Colon (tissue), 2 donors: ENCODE measurements around the gene SLC4A1AP.
"Not testable (repeated sequence)": the region's sequence is repeated elsewhere in the genome, so short reads cannot be mapped to it uniquely, and the experiment has no call there.

Experiments
- FAIRE-seq: peaks from 2 replicates; lab custom pipeline; 2012; peaks lifted over from hg19 to GRCh38; lab: Jason Lieb, UNC
- donor health status: control.
- donor health status: control.

Gene SLC4A1AP, protein sequence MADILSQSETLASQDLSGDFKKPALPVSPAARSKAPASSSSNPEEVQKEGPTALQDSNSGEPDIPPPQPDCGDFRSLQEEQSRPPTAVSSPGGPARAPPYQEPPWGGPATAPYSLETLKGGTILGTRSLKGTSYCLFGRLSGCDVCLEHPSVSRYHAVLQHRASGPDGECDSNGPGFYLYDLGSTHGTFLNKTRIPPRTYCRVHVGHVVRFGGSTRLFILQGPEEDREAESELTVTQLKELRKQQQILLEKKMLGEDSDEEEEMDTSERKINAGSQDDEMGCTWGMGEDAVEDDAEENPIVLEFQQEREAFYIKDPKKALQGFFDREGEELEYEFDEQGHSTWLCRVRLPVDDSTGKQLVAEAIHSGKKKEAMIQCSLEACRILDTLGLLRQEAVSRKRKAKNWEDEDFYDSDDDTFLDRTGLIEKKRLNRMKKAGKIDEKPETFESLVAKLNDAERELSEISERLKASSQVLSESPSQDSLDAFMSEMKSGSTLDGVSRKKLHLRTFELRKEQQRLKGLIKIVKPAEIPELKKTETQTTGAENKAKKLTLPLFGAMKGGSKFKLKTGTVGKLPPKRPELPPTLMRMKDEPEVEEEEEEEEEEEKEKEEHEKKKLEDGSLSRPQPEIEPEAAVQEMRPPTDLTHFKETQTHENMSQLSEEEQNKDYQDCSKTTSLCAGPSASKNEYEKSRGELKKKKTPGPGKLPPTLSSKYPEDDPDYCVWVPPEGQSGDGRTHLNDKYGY

GRCh38 chr2:27663285-27664153, at the start of gene SLC4A1AP, which contains the start of gene SUPT7L:
SLC4A1AP (plus strand) TSS chr2:27663889; CDS start chr2:27663915, 26 bp downstream.
SUPT7L (minus strand) TSS chr2:27663614; CDS start chr2:27662192, 1,422 bp downstream.
- no peak for FAIRE-seq

DNA sequence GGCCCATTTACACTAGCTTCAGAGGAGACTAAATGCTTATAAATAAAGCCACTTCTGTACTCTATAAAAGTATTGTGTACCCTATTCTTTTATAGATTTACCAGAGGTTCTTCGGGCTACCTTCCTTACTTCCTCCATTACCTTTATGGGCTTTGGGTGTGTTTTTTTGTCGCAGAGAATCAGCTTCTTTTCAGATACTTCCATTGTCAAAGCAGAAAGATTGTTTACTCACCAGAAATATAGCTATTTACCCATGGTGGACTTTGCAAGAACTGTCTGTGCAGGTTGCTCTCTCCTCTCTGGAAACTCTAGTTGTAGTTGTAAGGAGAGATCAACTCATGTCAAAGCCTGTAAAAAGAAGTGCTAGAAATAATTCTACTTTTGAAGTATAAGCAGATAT, 49.7 kb upstream of the SLC4A1AP start:
- no peak for FAIRE-seq

- FAIRE-seq = no peak
These were observed 48.4 kb upstream of the SLC4A1AP start for GRCh38 chr2:27615316-27615715.

DNA sequence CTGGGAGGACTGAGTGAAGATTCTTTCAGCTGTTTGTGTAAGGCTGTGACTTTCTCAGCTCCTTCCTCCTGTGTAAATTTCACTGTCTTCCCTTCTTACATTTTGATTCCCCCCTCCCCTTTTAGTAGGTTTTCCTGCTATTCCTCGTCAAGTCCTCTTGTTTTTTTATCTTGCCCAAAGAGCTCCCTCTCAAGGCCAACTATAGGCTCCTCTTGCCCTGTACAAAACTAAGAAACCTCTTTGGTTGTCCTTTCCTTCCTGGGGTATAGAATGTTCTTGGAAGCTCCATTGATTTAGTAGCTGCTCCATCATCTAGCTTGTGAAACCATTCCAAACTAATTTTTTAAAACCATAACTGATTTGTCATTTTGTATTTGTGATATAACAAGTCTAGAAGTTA, 42.2 kb upstream of the SLC4A1AP start:
- no peak for FAIRE-seq

DNA sequence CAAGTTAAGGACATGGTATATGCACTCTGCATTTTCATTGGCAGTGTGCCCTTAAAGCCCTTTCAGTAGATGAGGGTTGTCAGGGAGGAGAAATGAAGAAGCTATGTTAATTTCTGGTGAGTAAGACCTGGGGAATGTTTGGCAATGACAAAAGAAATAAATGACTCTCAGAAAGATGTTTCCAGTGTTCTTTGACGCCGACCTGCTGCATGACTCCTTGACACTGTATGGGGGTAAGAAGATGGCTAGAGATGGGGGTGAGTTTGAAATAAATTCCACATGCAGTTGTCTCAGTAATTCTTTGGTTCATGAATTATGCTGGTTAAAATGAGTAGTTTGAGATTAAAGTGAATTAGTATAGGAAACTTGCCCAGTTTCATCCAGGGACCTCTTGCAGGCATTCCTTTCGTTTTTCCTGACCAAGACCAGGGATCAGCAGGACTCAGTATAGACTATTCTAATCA, 40.7 kb upstream of the SLC4A1AP start:
- FAIRE-seq = no peak

- FAIRE-seq = no peak
These were observed 38.7 kb upstream of the SLC4A1AP start for GRCh38 chr2:27624943-27625342.

DNA sequence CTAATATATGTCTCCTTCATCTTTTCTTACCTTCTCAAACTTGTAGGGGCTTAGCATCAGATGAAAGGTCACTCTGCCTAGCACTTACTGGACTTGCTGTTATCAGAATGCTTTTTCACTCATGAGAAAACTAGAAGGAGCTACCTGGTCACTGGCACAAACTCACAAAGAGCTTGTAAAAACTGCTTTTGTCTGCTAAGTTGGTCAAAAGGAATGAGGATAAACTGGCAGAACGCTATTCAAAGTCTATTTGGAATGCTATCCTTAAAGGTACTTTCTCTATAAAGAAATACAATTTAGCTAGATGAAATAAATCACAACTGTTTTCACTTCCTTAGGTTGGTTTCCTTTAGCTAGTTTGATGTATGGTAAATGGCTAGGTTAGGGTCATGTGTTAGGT, 37.4 kb upstream of the SLC4A1AP start:
- FAIRE-seq = not testable (repeated sequence)

DNA sequence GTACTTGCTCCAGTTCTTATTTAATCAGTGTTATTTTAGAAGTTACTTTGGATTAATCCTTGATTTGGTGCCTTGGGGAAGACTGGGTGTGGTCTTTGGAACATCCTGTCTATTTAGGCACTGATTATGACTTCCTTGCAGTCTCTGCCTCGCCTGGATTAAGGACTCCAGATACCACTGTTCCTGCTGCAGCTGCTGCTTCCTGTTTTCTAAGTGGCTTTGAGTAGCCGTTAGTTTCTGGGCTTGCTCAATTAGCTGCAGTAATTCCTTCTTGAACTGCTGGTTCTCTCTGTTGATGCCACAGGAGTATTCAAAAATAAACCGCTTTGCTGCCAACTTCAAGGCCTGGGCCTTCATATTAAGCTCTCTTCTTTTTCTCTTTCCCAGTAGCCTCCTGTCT, 36.8 kb upstream of the SLC4A1AP start:
- not testable (repeated sequence) for FAIRE-seq

- no peak for FAIRE-seq
These were observed 35.5 kb upstream of the SLC4A1AP start for GRCh38 chr2:27627963-27628766.

- no peak for FAIRE-seq
These were observed 34.7 kb upstream of the SLC4A1AP start, which contains the start of the genes CCDC121 and GPN1 for GRCh38 chr2:27628767-27629709. CCDC121 (minus strand) TSS chr2:27629012; CDS start chr2:27627799, 1,213 bp downstream. GPN1 (plus strand) TSS chr2:27629050; CDS start chr2:27629059, 9 bp downstream.

DNA sequence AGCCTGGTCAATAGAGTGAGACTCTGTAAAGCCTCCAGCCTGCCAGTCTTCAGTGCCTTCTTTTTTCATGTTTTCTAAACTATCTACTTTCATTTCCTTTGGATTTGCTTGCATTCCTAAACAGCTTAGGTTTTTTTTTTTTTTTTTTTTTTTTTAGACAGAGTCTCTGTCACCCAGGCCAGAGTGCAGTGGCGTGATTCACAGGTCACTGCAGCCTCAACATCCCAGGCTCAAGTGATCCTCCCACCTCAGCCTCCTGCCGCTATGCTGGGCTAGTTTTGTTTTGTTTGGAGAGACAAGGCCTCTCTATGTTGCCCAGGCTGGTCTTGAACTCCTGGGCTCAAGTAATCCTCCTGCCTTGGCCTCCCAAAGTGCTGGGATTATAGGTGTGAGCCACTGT, 33.4 kb upstream of the SLC4A1AP start:
- FAIRE-seq = not testable (repeated sequence)

DNA sequence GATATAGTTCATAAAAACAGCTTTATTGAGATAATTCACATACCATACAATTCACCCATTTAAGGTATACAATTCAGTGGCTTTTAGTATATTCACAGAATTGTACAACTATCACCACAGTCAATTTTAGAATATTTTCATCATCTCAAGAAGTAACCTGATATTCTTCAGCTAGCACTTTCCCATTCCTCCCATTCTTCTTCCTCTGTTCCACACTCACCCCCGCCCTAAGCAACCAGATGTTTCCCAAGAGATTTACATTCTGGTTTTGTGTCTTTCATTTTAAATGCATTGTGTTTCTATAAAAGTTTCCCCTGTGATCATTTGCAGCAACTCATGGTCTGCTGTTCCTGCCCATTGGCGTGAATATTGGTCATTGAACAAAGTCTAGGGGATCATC, 29.4 kb upstream of the SLC4A1AP start:
- FAIRE-seq = no peak

GRCh38 chr2:27636766-27637165, 26.9 kb upstream of the SLC4A1AP start:
- FAIRE-seq = no peak

DNA sequence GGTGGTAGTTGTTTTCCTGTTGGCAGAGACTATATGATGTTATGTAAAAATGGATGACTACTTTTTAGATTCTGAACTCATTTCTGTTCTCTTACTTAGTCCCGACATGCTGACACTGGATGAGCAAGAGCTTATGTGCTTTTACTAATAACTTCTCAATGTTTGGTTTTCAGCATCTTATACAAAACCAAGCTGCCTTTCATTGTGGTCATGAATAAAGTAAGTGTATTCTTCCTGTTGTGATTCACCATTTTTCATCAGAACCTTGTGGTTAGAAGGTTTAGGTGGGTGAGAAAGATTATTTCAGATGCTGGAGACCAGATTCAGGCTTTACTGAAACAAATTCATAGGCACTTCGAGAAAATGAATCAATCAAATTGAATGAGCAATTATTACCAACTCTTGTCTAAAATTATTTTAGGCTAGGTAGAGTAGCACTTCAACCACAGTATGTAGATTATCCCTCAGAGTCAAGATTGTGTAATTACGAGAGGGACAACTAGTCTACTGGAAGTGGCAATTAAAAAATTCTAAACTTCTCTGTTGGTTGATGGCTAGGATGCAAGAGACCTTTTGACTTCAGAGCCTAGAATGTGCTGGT, 25.6 kb upstream of the SLC4A1AP start:
- FAIRE-seq = no peak

DNA sequence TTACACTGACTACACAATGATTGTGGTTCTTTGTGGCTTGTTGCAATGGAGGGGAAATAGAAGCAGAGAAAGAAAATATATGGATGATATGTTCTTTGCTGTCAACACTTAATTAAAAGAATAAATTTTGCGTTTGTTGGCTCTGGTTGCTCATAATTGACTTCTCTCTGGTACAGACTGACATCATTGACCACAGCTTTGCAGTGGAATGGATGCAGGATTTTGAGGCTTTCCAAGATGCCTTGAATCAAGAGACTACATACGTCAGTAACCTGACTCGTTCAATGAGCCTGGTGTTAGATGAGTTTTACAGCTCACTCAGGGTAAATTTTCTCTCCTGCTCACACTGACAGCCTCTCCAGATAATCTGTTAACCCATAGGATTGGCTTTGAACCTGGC, 25.0 kb upstream of the SLC4A1AP start:
- no peak for FAIRE-seq

- FAIRE-seq = no peak
These were observed 22.9 kb upstream of the SLC4A1AP start for GRCh38 chr2:27640722-27641245.

- no peak for FAIRE-seq
These were observed 18.5 kb upstream of the SLC4A1AP start for GRCh38 chr2:27645197-27645596.

DNA sequence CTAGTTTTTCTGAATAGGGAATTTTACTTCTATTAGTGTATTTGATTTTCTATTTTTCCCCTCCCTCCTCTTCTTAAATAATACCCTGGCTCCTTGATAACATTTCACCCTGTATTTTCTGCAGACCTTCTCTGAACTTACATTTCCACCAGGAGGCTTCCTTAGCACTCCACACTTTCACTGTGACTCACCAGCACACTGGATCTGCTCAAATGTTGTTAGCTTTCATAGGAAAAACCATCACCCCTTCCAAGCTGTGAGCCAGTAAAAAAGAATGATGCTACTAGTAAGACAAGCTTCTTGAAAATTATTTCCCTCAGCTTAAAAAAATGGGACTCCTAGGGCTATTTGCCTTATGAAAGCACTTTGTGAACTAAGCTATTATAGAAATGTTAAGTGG, 16.4 kb upstream of the SLC4A1AP start:
- FAIRE-seq = no peak

GRCh38 chr2:27647737-27648136, 16.0 kb upstream of the SLC4A1AP start:
- FAIRE-seq = no peak
